ENCODE measurements around the gene NEK6.

Gene NEK6

GRCh38 chr9:124260769-124261603 lies 3.2 kb downstream of the NEK6 start:
- peak in 9 of 51 donors; percentile 13 to 42 (median 29) for DNase-seq

- no peak for DNase-seq
Measured at GRCh38 chr9:124261736-124262648, 4.2 kb downstream of the NEK6 start.

- DNase-seq, result no peak
Measured at GRCh38 chr9:124262649-124262972, 4.9 kb downstream of the NEK6 start.

GRCh38 chr9:124263213-124263612 lies 5.5 kb downstream of the NEK6 start:
- no peak for DNase-seq

- DNase-seq, result no peak
Measured at GRCh38 chr9:124263800-124264426, 6.2 kb downstream of the NEK6 start.

- DNase-seq, result no peak
Measured at GRCh38 chr9:124264823-124265233, 7.1 kb downstream of the NEK6 start.

- DNase-seq, result no peak
Measured at GRCh38 chr9:124265551-124265950, 7.8 kb downstream of the NEK6 start.

GRCh38 chr9:124266139-124266825 lies 8.5 kb downstream of the NEK6 start:
- DNase-seq, result no peak

- no peak for DNase-seq
Measured at GRCh38 chr9:124266826-124267201, 9.1 kb downstream of the NEK6 start.

GRCh38 chr9:124267271-124267807 lies 9.6 kb downstream of the NEK6 start:
- peak in 32 of 51 donors; percentile 20 to 81 (median 48) for DNase-seq

GRCh38 chr9:124268248-124268647 lies 10.5 kb downstream of the NEK6 start:
- DNase-seq, result no peak

GRCh38 chr9:124268661-124269060 lies 10.9 kb downstream of the NEK6 start:
- no peak for DNase-seq

GRCh38 chr9:124269556-124269955 lies 11.8 kb downstream of the NEK6 start:
- DNase-seq, result no peak

GRCh38 chr9:124270504-124271335 lies 13.0 kb downstream of the NEK6 start:
- DNase-seq, result no peak

GRCh38 chr9:124271660-124272059 lies 13.9 kb downstream of the NEK6 start:
- DNase-seq, result no peak

- DNase-seq, result no peak
Measured at GRCh38 chr9:124272118-124272517, 14.4 kb downstream of the NEK6 start.

GRCh38 chr9:124272979-124273378 lies 15.2 kb downstream of the NEK6 start:
- DNase-seq, result no peak

- peak in 12 of 51 donors; percentile 20 to 51 (median 33) for DNase-seq
Measured at GRCh38 chr9:124273427-124274160, 15.8 kb downstream of the NEK6 start.

- DNase-seq, result no peak
Measured at GRCh38 chr9:124274226-124274625, 16.5 kb downstream of the NEK6 start.

GRCh38 chr9:124274738-124275137 lies 17.0 kb downstream of the NEK6 start:
- no peak for DNase-seq

All from hypothalamus (tissue), 51 donors.